Measurements from ENCODE around the gene GLTP.

DNA sequence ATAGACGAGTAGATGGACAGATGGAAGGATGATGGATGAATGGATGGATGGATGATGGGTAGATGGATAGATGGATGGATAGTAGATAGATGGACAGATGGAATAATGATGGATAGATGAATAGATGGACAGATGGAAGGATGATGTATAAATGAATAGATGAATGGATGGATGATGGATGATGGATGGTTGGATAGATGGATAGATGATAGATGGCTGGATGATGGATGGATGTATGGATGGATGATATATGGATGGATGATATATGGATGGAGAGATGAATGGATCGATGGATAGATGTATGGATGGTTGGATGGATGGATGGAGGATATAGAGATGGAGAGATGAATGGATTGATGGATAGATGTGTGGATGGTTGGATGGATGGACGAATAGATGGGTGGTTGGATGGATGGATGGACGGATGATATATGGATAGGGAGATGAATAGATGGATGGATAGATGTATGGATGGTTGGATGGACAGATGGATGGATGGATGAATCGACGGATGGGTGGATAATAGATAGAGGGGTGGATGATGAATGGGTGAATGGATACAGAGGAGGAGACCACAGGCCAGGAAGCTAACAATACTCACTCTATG lies 66.4 kb downstream of the GLTP start:
- TF ChIP-seq, protein P1, sequence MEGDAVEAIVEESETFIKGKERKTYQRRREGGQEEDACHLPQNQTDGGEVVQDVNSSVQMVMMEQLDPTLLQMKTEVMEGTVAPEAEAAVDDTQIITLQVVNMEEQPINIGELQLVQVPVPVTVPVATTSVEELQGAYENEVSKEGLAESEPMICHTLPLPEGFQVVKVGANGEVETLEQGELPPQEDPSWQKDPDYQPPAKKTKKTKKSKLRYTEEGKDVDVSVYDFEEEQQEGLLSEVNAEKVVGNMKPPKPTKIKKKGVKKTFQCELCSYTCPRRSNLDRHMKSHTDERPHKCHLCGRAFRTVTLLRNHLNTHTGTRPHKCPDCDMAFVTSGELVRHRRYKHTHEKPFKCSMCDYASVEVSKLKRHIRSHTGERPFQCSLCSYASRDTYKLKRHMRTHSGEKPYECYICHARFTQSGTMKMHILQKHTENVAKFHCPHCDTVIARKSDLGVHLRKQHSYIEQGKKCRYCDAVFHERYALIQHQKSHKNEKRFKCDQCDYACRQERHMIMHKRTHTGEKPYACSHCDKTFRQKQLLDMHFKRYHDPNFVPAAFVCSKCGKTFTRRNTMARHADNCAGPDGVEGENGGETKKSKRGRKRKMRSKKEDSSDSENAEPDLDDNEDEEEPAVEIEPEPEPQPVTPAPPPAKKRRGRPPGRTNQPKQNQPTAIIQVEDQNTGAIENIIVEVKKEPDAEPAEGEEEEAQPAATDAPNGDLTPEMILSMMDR (IDR thresholded peaks at IDR 0.05), result no peak
- no peak for TF ChIP-seq POLR2A (IDR thresholded peaks at IDR 0.05)
